GOT3 (cell line): ENCODE measurements around the gene PGAM5.

Experiments used
- DNase-seq: peaks from one replicate; lab custom pipeline; 2025; ENCODE audit warnings: mixed read lengths; lab: John Stamatoyannopoulos, UW

The PGAM5 gene

GRCh38 chr12:132720606-132721345, 10.1 kb downstream of the PGAM5 start:
- no peak for DNase-seq

GRCh38 chr12:132723015-132723763, 12.5 kb downstream of the PGAM5 start:
- DNase-seq, result no peak

GRCh38 chr12:132723764-132724140, 13.1 kb downstream of the PGAM5 start:
- no peak for DNase-seq

- DNase-seq, result no peak
Measured at GRCh38 chr12:132724506-132725241, 14.0 kb downstream of the PGAM5 start.

GRCh38 chr12:132726386-132726785, 15.7 kb downstream of the PGAM5 start:
- no peak for DNase-seq

GRCh38 chr12:132727091-132727794, 16.6 kb downstream of the PGAM5 start:
- DNase-seq, result no peak

GRCh38 chr12:132728502-132728901, 17.9 kb downstream of the PGAM5 start:
- DNase-seq, result no peak

GRCh38 chr12:132729541-132730320, 19.1 kb downstream of the PGAM5 start:
- DNase-seq, result no peak

- no peak for DNase-seq
Measured at GRCh38 chr12:132730353-132730752, 19.7 kb downstream of the PGAM5 start.

GRCh38 chr12:132731574-132731973, 20.9 kb downstream of the PGAM5 start:
- no peak for DNase-seq

- no peak for DNase-seq
Measured at GRCh38 chr12:132734206-132734605, 23.6 kb downstream of the PGAM5 start.

GRCh38 chr12:132735496-132735895, 24.9 kb downstream of the PGAM5 start:
- no peak for DNase-seq

GRCh38 chr12:132736378-132736777, 25.7 kb downstream of the PGAM5 start:
- no peak for DNase-seq

GRCh38 chr12:132736913-132737312, 26.3 kb downstream of the PGAM5 start:
- DNase-seq, result no peak

- DNase-seq, result no peak
Measured at GRCh38 chr12:132739600-132740312, 29.1 kb downstream of the PGAM5 start.

- no peak for DNase-seq
Measured at GRCh38 chr12:132740313-132740646, 29.6 kb downstream of the PGAM5 start.

- no peak for DNase-seq
Measured at GRCh38 chr12:132740652-132741051, 30.0 kb downstream of the PGAM5 start.

- DNase-seq, result no peak
Measured at GRCh38 chr12:132741620-132742019, 31.0 kb downstream of the PGAM5 start.

- DNase-seq, result no peak
Measured at GRCh38 chr12:132743831-132744230, 33.2 kb downstream of the PGAM5 start.

- no peak for DNase-seq
Measured at GRCh38 chr12:132746613-132747012, 36.0 kb downstream of the PGAM5 start.

GRCh38 chr12:132747395-132747794, 36.8 kb downstream of the PGAM5 start:
- no peak for DNase-seq
